HG02981 (cell line): ENCODE data around the gene MOB2.

Experiments
- ATAC-seq: cut with Tn5 transposase; IDR thresholded peaks from one replicate; pipeline ENCODE4 v1.9.1; 2021; ENCODE audit warnings: mild to moderate bottlenecking, moderate library complexity; ENCODE audit not compliant: unreplicated experiment

The MOB2 gene

GRCh38 chr11:1487851-1488574 is 1.4 kb upstream of the MOB2 start:
- no peak for ATAC-seq

GRCh38 chr11:1487091-1487850 is 692 bp upstream of the MOB2 start:
- no peak for ATAC-seq

- ATAC-seq, result no peak
These were observed 1.1 kb downstream of the MOB2 start for GRCh38 chr11:1485504-1485885.

GRCh38 chr11:1484695-1485503 is 1.7 kb downstream of the MOB2 start:
- ATAC-seq, result no peak

GRCh38 chr11:1484061-1484671 is 2.4 kb downstream of the MOB2 start:
- no peak for ATAC-seq

GRCh38 chr11:1483445-1483961 is 3.1 kb downstream of the MOB2 start:
- ATAC-seq, result no peak

GRCh38 chr11:1482581-1483444 is 3.8 kb downstream of the MOB2 start:
- ATAC-seq, result no peak

GRCh38 chr11:1481861-1482441 is 4.6 kb downstream of the MOB2 start:
- ATAC-seq, result no peak

GRCh38 chr11:1481483-1481825 is 5.1 kb downstream of the MOB2 start:
- ATAC-seq, result no peak

- no peak for ATAC-seq
These were observed 5.8 kb downstream of the MOB2 start for GRCh38 chr11:1480555-1481482.

- no peak for ATAC-seq
These were observed 6.4 kb downstream of the MOB2 start for GRCh38 chr11:1480191-1480554.

- ATAC-seq, result no peak
These were observed 6.9 kb downstream of the MOB2 start for GRCh38 chr11:1479678-1480118.

- no peak for ATAC-seq
These were observed 7.4 kb downstream of the MOB2 start for GRCh38 chr11:1479006-1479677.

GRCh38 chr11:1478544-1478943 is 8.0 kb downstream of the MOB2 start:
- ATAC-seq, result no peak

- no peak for ATAC-seq
These were observed 8.6 kb downstream of the MOB2 start for GRCh38 chr11:1478011-1478410.

GRCh38 chr11:1476940-1477736 is 9.4 kb downstream of the MOB2 start:
- no peak for ATAC-seq

- no peak for ATAC-seq
These were observed 10.7 kb downstream of the MOB2 start for GRCh38 chr11:1475841-1476240.
